GM18868 (cell line): ENCODE data around the gene MDK.

Source experiments
- ATAC-seq: cut with Tn5 transposase; IDR thresholded peaks from one replicate; pipeline ENCODE4 v1.9.1; 2021; ENCODE audit warnings: mild to moderate bottlenecking, moderate library complexity; ENCODE audit not compliant: unreplicated experiment

The MDK gene, protein sequence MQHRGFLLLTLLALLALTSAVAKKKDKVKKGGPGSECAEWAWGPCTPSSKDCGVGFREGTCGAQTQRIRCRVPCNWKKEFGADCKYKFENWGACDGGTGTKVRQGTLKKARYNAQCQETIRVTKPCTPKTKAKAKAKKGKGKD

DNA sequence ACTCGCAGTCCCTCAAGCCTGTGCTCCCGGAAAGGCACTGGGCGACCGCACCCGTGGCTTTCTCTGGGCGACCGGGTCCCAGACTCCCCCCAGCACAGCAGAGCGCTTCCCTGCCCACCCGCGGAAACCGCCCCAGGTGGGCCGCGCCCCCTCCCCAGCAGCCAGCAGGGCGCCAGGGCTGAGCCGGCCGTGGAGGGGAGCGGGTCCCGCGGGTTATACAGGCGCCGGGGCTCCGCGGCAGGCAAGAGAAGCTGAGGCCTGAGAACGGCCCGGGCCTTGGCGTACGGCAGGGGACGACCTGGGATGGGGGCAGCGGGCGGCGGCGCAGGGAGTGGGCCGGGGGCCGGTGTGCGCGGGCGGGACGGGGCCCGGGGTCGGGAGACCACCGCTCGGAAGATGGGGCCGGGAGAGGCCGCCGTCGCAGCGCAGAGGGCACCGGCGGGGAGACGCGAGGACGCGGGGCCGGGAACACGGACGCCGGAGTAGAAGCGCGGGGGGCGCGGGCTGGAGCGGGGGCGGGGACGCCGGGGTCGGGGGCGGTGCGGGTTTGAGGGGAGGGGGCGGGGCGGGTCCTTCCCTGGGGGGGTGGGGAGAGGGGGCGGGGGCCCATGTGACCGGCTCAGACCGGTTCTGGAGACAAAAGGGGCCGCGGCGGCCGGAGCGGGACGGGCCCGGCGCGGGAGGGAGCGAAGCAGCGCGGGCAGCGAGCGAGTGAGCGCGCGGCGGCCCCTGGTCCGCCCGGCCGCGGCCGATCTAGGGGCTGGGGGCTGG is at the start of gene MDK:
Gene MDK (plus strand): TSS at position 622 of the 771 bp plus-strand sequence. CDS start 389 bp downstream, outside the sequence.
- no peak for ATAC-seq

DNA sequence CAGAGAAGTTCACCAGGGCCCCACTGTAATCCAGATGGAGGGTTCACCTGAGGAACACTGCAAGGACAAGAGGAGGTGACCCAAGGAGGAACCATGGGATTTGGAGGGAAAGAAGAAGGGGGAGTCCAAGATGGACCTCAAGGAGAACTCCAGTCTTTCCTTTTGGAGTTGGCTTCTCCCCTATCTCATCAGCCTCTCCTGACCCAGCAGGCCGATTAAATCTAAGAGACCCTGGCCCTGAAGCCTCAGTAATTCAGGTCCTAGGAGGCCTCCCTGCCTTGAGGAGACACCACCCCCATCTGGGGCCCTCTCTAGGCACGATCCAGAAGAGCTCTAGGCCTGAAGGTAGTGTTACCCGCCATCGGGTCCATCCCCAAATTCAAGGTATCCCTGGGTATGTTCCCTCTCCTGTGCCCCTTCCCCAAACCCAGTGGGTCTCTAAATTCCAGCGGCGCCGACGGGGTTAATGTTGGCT is 49.3 kb upstream of the MDK start:
- ATAC-seq = no peak

DNA sequence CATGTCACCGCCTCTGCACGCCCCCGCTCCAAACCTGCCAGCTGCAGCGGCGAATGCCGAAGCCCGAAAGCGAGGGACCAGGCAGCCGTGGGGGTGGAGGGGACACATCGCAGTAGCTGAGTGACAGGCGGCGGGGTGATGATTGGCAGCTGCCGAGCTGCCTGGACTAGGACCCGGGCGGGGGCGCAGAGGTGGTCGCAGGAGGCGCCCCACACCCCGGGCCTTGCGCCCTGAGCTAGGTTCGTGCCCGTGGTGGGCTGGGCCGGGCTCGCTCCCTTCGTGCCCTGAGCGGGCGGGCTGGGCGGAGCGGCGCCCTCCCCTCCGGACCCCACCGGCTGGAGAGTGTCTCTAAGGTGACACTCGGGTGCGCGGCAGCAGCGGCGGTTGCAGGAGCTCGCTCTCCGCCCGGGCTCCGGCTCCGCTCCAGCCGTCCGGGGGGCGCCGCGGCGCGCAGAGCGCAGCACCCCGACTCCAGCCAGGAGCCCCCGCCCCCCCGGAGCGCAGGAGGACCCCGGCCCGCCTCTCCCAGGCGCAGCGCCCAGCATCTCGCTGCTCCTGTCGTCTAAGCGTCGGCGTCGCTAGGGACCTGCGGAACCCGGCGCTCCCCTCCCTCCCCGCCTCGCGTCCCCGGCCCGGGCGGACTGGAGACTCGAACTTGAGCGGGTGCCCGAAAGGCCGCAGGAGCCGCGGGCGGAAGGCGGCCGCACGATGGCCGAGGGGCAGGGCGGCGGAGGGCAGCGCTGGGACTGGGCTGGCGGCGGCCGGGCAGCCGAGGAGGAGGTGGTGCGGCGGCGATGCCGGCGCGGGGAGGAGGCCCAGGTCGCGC is 48.7 kb upstream of the MDK start:
- ATAC-seq = no peak

DNA sequence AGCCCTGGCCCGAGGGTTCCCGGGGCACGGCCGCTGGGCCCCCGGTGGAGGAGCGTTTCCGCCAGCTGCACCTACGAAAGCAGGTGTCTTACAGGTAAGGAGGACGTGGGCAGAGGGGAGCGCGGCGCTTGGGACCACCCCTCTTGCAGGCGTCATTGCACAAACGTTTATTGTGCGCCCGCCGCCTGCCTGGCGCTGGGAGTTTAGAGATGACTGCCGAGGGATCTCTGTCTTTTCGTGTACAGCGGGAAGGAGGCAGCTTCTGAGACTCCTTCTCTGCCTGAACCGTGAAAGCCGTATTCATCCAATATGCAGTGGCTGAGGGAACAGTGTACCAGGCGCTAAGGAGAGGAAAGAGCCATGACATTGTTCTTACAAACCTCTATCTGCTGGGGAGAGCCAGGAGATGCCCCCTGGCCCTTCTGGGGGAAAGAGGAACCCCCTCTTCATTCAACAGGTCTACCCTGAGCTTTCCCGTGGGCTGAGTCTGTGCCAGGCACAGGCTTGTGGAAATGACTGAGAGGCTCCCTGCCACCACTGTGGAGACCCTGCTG is 48.0 kb upstream of the MDK start:
- no peak for ATAC-seq

DNA sequence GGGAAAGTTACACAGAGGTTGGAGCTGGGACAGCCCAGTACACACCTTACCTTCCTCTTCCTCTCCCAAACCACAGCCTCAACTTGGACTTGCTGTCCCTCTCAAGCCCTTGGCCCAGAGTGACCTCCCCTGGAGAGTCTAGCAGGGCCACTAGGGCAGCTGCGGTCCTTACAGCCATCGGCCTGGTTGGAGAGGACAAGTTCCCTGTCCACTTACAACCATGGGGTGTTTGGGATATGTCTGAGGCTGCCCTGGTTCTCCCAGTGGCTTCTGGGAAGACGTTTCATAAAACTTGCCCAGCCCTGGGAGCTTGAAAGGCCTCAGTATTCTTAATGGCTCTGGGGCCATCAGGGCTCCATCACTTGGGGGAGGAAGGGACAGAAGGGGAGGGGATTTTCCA is 47.3 kb upstream of the MDK start:
- ATAC-seq = no peak

DNA sequence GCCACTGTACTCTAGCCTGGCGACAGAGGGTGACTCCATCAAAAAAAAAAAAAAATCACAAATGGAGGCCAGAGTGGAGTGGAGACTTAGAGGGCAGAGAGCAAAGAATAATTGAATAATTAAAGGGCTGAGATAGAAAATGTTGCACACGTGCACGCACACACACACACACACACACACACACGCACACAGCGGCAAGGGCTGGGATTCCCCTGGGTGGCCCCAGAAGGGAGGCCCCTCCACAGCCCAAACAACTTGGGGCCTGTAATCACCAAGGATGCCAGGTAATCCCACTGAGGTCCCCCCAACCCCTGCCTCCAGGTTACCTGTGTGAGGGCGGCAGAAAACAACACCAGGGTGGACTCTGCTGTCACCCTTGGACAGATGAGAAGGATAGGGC is 46.2 kb upstream of the MDK start:
- no peak for ATAC-seq

DNA sequence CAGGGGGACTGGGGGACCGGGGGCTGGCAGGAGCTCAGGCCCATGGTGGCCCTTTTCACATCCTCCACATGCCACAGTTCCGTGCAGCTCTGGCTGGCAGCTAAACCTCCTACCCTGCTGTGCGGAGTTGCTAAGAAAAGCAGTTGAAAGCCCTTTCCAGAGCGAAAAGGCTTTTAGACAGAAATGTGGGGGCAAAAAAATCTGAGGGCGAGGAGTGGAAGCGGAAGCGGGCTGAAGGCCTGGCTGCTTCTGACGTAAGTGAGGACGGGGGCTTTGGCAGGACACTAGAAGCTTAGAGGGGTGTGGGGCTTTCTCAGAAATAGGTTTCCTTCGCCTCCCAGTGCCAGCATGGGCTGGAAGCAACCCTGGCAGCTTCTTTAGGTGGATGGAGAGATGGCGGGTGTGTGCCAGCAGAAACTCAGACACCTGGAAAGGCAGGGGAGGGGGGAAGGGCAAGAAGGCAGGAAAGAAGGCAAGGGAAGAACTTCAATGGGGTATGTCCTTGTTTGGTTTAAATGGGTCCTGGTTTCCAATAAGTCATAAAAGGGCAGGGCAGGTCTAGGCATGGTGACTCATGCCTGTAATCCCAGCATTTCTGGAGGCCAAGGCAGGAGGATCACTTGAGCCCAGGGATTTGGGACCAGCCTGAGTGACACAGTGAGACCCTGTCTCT is 45.4 kb upstream of the MDK start:
- ATAC-seq = no peak

DNA sequence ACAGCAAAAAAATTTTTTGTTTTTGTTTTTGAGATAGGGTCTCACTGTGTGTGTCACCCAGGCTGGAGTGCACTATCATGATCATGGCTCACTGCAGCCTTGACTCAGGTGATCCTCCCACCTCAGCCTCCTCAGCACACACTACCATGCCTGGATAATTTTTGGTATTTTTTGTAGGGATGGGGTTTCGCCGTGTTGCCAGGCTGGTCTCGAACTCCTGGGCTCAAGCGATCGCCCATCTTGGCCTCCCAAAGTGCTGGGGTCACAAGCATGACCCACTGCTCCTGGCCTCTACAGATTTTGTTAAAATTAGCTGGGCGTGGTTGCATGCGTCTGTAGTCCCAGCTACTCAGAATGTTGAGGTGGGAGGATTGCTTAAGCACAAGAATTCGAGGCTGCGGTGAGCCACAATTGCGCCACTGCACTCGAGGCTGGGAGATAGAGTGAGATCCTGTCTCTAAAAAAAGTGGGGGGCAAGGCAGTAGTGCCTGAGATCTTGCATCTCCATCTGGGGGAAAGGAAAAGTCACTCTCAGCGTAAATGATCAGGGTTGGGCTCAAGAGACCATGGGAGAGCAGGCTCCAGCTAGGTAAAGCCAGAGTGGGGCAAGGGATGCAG is 44.8 kb upstream of the MDK start:
- no peak for ATAC-seq

DNA sequence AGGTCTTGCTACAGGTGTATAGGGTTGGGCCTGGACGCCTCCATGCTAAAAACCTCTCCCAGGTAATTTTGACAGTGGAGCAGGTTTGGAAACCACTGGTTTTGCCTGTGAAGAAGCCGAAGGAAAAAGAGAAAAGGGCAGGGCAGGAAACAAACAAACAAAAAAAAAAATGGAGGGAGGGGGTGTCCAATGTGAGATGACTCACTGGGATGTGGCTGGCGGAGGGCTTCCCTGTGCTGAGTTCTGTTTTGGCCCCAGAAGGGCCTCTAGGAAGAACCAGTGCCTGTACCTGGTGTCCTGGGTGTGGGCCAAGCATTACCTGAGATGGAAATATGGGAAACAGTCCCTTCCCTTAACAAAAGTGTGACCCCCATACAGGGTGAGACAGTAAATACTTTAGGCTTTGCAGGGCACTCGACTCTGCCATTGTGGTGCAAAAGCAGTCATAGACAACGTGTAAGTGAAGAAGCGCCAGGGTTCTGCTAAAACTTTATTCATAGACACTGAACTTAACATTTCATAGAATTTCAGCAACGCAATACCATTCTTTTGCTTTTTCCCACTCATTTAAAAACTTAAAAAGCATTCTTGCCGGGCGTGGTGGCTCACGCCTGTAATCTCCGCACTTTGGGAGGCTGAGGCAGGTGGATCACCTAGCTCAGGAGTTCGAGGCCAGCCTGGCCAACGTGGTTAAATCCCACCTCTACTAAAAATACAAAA is 43.7 kb upstream of the MDK start:
- no peak for ATAC-seq

DNA sequence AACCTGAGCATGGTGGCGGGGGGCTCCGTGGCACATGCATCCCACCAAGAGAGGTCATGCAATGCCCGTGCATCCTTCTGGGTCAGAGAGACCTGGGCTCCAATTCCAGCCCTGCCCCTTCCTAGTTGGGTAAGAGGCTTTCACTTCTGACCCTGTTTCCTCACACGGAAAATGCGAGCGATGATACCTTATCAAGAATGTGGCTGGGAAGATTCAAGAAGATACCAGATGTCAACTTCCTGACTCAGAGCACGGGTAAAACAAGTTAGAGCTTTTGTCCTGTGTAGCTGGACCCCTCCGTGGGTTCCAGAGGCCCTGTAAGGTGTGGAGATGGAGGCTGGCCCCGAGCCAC is 42.9 kb upstream of the MDK start:
- ATAC-seq = no peak

DNA sequence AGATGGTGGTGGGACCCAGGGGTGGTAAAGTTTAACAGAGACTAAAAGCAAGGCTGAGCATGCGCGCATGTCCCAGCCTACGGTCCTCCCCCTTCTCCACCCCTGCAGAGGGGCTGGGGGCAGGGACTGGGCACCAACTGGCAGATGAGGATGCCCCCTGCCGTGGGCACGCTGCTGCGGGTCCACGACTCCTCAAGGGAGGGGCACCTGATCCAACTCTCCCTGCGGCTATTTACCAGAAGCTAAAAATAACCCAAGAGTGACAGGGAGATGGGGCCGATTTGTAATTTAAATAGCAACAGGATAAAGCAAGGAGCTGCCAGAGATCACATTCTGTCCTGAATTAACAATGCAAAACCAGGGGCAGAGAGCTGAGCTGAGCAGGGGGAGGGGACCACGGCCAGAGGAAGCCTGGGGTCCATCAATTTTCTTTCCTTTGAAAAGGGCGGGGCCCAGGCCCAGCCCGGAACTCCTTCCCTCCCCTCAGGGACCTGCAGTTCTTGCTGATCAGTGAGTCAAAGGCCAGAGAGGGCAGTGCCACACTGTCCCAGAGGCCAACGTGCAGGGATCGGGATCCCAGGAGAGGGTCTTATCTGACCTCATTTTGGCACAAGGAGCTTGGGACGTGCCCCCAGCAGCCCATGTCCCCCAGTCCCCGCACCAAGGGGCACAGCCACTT is 42.3 kb upstream of the MDK start:
- no peak for ATAC-seq

DNA sequence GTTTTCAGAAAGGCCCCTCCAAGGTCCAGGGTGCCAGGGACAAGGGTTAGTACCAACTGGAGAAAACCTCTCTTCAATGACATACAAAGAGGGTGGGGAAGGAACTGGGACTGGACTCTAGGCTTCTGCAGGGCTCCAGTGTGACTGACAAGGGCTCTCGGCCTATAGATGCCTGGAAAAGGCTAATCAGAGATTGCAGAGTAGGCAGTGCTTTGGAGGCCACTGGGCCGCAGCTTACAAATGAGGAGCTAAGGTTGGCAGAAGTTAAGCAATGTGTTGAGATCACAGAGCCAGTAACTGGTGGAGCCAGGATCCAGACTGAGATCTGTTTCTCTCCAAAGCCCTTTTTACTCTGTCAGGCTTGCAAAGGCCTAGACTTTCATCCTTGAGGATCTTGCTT is 41.7 kb upstream of the MDK start:
- ATAC-seq = no peak

DNA sequence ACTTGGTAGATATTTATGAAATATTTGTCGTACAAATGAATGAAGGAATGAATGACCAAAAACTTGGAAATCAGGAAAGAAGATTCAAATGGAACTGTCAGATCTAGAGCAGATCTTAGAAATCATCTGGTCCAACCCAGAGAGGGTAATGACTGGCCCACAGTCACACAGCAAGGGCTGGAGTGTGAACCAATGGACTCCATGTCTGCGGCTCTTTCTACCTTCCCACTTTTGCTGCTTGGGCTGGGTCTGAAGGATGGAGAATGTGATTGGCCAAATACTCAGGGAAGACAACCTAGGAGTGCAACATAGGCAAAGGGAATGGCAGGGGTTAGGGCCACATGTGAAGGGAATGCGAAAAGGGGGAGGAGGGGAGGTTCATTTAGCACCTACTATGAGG is 40.0 kb upstream of the MDK start:
- no peak for ATAC-seq

DNA sequence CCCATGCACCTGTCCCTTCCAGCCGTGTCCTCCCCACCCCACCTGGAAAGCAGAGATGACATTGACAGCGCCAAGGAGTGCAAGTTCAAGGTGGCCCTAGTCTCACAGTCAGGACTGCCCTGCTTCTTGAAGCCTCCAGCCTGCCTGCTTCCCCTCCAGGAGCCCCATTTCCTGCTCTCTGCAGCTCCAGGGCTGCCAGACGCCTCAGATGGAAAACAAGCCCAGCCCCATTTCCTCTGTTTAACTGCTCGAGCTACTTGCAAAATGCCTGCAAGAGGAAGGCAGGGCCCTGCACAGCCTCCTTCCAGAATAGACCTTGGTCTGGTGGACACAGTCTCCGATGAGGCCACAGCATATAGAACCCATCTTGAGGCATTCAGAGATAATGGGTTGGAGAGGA is 39.2 kb upstream of the MDK start:
- no peak for ATAC-seq

DNA sequence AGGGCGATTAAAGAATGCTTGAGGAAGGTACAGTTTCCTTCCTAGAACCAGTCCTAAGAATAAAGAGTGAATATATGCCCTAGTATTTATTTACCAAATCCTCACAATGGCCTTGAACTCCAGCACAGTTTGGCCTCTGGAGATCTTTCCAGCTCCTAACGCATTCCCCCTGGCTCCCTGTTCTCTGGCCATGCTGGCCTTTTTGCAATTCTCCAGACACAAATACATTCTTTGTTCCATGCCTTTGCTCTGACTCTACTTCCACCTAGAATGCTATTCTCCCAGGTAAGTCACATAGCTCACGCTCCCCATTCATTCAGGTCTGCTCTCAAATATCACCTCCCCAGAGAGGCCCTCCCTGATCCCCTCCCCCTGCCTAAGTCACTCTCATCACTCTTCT is 37.9 kb upstream of the MDK start:
- ATAC-seq = no peak

DNA sequence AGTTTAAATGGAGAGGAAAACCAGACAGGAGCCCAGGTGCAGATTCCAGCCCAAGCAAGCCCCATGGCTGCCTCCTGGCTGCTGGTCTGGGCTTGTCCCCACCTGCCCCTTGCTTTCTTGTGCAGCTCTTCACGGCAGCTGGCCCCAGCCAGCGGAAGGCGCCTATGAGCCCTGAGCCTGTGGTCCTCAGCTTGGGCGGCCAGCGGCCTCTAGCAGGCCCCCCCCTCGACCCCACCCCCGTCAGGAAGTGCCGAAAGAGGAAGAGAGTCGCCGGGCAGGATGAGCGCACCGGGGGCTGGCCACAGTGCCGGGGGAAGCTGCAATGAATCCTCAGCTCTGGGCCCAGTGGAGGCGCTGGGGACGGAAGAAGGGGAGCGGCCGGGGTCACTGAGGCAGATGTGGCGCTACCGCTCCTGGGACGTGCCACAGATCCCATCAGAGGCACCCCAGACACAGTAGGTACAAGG is 36.3 kb upstream of the MDK start:
- ATAC-seq = no peak

DNA sequence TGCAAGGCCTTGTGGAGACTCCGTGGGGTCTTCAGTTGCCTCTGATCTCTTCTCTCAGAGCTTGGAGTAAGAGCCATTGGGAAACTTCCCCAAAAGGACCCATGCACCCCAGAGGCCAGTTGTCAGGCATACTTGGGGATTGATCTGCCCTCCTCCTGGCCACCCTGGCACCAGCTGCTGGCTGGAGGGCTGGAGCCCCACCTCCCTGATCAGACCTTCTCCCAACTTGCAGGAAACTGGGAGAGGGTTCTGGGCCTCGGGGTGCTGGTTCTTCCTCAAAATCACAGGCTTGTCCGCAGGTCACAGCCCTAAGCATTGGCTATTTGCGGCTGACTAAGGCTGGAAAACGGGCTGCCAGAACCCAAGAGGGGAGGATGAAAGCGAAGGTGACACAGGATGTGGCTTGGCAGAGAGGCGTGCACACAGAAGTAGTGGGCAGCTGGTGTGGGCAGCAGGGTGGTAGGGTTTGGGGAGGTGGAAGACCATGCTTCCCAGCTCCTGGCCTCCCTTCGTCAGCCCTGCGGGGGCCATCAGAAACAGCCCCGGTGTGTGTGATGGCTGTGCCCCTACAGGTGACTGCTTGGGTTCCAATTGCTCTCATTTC is 35.5 kb upstream of the MDK start:
- no peak for ATAC-seq

DNA sequence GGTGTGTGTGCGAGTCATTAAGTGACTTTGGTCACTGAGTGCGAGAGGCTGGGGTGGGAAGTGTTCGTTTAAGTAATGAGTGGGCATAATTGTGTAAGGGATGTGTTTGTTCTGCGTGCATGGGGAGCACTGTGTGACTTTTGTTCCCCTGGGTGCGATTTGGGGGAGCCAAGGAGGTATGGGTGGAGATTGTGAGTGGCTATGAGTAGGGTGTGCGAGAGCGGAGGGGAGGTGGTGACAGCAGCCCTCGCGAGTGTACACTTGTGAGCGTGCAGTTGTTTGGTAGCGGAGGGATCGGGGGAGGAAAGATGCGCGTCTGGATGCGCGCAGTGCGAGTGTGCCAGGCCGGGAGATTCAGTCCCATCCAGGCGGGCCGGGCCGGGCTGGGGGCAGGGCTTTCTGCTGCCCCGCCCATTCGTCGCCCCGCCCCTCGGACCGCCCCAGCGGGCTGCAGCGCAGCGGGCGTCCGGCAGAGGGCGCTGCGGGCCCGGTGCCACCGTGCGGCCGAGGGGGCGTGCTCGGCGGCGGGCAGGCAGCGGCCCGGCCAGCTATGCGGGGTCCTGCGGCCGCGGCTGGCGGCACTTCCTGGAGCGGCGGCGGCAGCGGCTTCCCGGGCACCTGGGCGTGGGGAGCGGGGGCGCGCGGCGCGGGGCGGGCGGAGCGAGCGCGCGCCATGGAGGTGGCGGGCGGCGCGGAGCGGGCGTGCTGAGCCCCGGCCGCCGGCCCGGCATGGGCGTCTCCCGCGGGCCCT is 34.4 kb upstream of the MDK start, which contains the start of gene DGKZ:
Gene DGKZ (plus strand): TSS at position 578 of the 751 bp plus-strand sequence. CDS start 197 bp downstream, outside the sequence.
- ATAC-seq = peak; percentile 67
